ENCODE data around the gene IL36B. TPM values are rescaled to one million over a fixed set of nuclear protein-coding genes. Genes with fewer than 3 reads are reported as not detected.

Gene IL36B
- total and polyA plus RNA-seq, 2 donors (not counting 1 experiment from before 2014, with no cell fraction given), result not detected

DNA sequence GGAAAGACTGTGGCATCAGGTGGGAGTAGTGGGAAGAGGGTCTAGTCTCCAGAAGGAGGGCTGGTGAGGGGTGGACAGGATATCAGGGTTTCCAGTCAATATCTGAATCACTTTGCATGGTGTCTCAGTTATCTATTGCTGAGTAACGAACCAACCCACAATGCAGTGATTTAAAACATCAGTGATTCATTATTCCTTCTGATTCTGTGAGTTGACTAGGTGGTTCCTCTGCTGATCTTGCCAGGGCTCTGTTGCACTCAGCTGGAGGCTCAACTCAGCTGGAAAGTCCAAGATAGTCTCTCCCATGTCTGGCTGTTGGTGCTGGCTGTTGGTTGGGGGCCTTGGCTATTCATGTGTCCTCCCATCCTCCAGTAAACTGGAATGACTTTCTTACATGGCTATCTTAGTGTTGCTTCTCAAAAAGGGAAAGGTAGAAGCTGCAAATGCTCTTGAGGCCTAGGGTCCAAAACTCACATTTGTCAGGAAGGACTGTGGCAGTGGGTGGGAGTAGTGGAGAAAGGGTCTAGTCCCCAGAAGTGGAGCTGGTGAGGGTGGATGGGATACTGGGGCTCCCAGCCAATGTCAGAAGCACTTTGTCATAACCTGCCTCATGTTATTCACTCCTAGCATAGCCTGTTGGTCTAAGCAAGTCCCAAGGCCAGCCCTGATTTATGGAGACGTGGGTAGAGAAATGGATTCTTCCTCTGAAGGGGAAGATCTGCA is 29.0 kb upstream of the IL36B start:
- 100% methylated on average over 1 of the region's 2 CpGs for WGBS (ENCODE audit: insufficient coverage)
- CTCF ChIA-PET, result interaction anchor here (1.1 to 5.5 kb wide), 3 partner anchors 55 to 308 kb away, joined by 4 to 61 read pairs (median 18); no protein-coding TSS in a partner anchor
- no peaks in the 10 kb centered on the region for H3K9me3 Mint-ChIP-seq (ENCODE audit: insufficient read depth)

DNA sequence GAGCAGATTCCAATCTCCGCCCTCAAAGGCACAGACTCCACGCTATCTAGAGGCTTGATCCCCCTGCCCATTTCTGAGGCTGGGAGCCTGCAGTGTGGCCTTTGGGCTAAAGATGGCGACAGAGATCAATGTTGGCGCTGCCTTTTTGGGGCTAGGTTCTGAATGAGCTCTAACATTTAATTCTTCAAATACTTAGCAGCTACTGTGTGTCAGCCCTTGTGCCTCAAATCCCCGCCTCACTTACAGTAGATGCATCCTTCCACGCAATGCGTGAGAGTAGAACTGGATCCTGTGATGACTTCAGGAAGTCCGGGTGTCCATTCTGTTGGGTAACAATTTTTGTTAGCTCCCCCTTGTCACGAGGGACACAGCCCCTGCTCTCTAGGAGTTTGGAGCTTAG is 27.5 kb upstream of the IL36B start:
- H4K20me1 ChIP-seq (ENCODE audit: control insufficient read depth, insufficient read depth, low read length, poor library complexity, severe bottlenecking), result no peaks in the 10 kb centered on the region
- POLR2A ChIA-PET, result no interaction called here
- Mint-ChIP-seq H3K4me3 (no peak overlapping the region), H3K27me3 (peaks cover 39% of the 10 kb centered on the region), H3K27ac (no peak overlapping the region), H3K9me3 (ENCODE audit: insufficient read depth) (no peaks in the 10 kb centered on the region), H3K4me1 (peaks cover 2% of the 10 kb centered on the region)
- H3K27me3 ChIP-seq (replicated peaks in 1 of 4; ENCODE audit: control extremely low read depth in 1 of 4, control insufficient read depth in 3 of 4, insufficient read depth in 4 of 4, low read length in 3 of 4), result peaks cover 0 to 14% (median 6%) of the 10 kb centered on the region in 4 experiments
- no peak overlapping the region for H3K4me3 ChIP-seq (ENCODE audit: control extremely low read depth in 1 of 5, extremely low read depth in 1 of 5, insufficient read depth in 1 of 5, low read depth in 2 of 5, low read length in 4 of 5)
- H3K4me2 ChIP-seq (replicated peaks; ENCODE audit: low read depth, low read length, poor library complexity, severe bottlenecking), result no peak overlapping the region
- CTCF ChIA-PET, result interaction anchor here (0.6 to 5.5 kb wide), 26 partner anchors 9 to 360 kb away, joined by 3 to 61 read pairs (median 5); no protein-coding TSS in a partner anchor
- no peaks in the 10 kb centered on the region for H3K36me3 ChIP-seq (replicated peaks in 1 of 2; ENCODE audit: control extremely low read depth in 1 of 2, control insufficient read depth in 1 of 2, extremely low read depth in 1 of 2, insufficient read depth in 2 of 2, low read length in 1 of 2)
- WGBS (ENCODE audit: insufficient coverage), result 6% methylated on average over 3 of the region's 9 CpGs
- intact Hi-C loops (cut with micrococcal nuclease), result loop anchor here (1.0 to 2.0 kb wide), 3 partner anchors 58 to 311 kb away; no protein-coding TSS in a partner anchor
- H3K4me1 ChIP-seq (ENCODE audit: control insufficient read depth in 2 of 2, insufficient read depth in 2 of 2, low read length in 2 of 2), result no peaks in the 10 kb centered on the region
- H3K9ac ChIP-seq (ENCODE audit: low read length), result no peak overlapping the region
- no peaks in the 10 kb centered on the region for H3K79me2 ChIP-seq (ENCODE audit: control insufficient read depth, insufficient read depth, low read length)
- DNase-seq (peak; percentile 59), ATAC-seq (ENCODE audit: low read depth) (peak; percentile 51)
- no peak for TF ChIP-seq EZH2 (IDR thresholded peaks at IDR 0.05; ENCODE audit: borderline replicate concordance, insufficient read depth, low read depth, low read length, poor library complexity, severe bottlenecking)
- TF ChIP-seq, protein P1, sequence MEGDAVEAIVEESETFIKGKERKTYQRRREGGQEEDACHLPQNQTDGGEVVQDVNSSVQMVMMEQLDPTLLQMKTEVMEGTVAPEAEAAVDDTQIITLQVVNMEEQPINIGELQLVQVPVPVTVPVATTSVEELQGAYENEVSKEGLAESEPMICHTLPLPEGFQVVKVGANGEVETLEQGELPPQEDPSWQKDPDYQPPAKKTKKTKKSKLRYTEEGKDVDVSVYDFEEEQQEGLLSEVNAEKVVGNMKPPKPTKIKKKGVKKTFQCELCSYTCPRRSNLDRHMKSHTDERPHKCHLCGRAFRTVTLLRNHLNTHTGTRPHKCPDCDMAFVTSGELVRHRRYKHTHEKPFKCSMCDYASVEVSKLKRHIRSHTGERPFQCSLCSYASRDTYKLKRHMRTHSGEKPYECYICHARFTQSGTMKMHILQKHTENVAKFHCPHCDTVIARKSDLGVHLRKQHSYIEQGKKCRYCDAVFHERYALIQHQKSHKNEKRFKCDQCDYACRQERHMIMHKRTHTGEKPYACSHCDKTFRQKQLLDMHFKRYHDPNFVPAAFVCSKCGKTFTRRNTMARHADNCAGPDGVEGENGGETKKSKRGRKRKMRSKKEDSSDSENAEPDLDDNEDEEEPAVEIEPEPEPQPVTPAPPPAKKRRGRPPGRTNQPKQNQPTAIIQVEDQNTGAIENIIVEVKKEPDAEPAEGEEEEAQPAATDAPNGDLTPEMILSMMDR (IDR thresholded peaks at IDR 0.05), result peak; percentile 80
- no peak overlapping the region for H3K27ac ChIP-seq (ENCODE audit: low read length in 2 of 2)
- H3K9me3 ChIP-seq (ENCODE audit: control extremely low read depth in 1 of 3, control insufficient read depth in 2 of 3, insufficient read depth in 1 of 3, low read length in 2 of 3), result no peaks in the 10 kb centered on the region
- no peak overlapping the region for H2AFZ ChIP-seq (ENCODE audit: insufficient read depth, low read depth, low read length, poor library complexity, severe bottlenecking)

More for the DNA sequence above, 29.0 kb upstream of the IL36B start:
- H3K27me3 Mint-ChIP-seq, result peaks cover 37% of the 10 kb centered on the region
- H3K4me1 Mint-ChIP-seq, result peaks cover 2% of the 10 kb centered on the region
- ATAC-seq (ENCODE audit: low read depth), result no peak
- H3K79me2 ChIP-seq (ENCODE audit: control insufficient read depth, insufficient read depth, low read length), result no peaks in the 10 kb centered on the region
- no peak overlapping the region for H3K9ac ChIP-seq (ENCODE audit: low read length)
- DNase-seq, result no peak
- no peaks in the 10 kb centered on the region for H3K4me1 ChIP-seq (ENCODE audit: control insufficient read depth in 2 of 2, insufficient read depth in 2 of 2, low read length in 2 of 2)
- no peak overlapping the region for H3K4me2 ChIP-seq (replicated peaks; ENCODE audit: low read depth, low read length, poor library complexity, severe bottlenecking)
- no peaks in the 10 kb centered on the region for H3K36me3 ChIP-seq (replicated peaks in 1 of 2; ENCODE audit: control extremely low read depth in 1 of 2, control insufficient read depth in 1 of 2, extremely low read depth in 1 of 2, insufficient read depth in 2 of 2, low read length in 1 of 2)
- no peaks in the 10 kb centered on the region for H3K9me3 ChIP-seq (ENCODE audit: control extremely low read depth in 1 of 3, control insufficient read depth in 2 of 3, insufficient read depth in 1 of 3, low read length in 2 of 3)
- peaks cover 0 to 14% (median 6%) of the 10 kb centered on the region in 4 experiments for H3K27me3 ChIP-seq (replicated peaks in 1 of 4; ENCODE audit: control extremely low read depth in 1 of 4, control insufficient read depth in 3 of 4, insufficient read depth in 4 of 4, low read length in 3 of 4)
- H3K4me3 Mint-ChIP-seq, result no peak overlapping the region
- H3K4me3 ChIP-seq (ENCODE audit: control extremely low read depth in 1 of 5, extremely low read depth in 1 of 5, insufficient read depth in 1 of 5, low read depth in 2 of 5, low read length in 4 of 5), result no peak overlapping the region
- POLR2A ChIA-PET, result no interaction called here
- H3K27ac Mint-ChIP-seq, result no peak overlapping the region
- H2AFZ ChIP-seq (ENCODE audit: insufficient read depth, low read depth, low read length, poor library complexity, severe bottlenecking), result no peak overlapping the region
- no peak overlapping the region for H3K27ac ChIP-seq (ENCODE audit: low read length in 2 of 2)
- TF ChIP-seq, protein P1 (IDR thresholded peaks at IDR 0.05), result no peak
- TF ChIP-seq EZH2 (IDR thresholded peaks at IDR 0.05; ENCODE audit: borderline replicate concordance, insufficient read depth, low read depth, low read length, poor library complexity, severe bottlenecking), result no peak
- intact Hi-C loops (cut with micrococcal nuclease), result loop anchor here (2.0 kb wide), 1 partner anchor 309 kb away; no protein-coding TSS in a partner anchor
- H4K20me1 ChIP-seq (ENCODE audit: control insufficient read depth, insufficient read depth, low read length, poor library complexity, severe bottlenecking), result no peaks in the 10 kb centered on the region
